Activated gamma-delta T cell treated with Interleukin-2 at 50 U/mL for 16 hours (primary cell): Measurements from ENCODE around the gene DAW1.
"Not testable (repeated sequence)": the region's sequence is repeated elsewhere in the genome, so short reads cannot be mapped to it uniquely, and the experiment has no call there.

Experiments used
- DNase-seq: peaks from one replicate; pipeline ENCODE4 v3.0.0-alpha.2; 2020

The DAW1 gene

DNA sequence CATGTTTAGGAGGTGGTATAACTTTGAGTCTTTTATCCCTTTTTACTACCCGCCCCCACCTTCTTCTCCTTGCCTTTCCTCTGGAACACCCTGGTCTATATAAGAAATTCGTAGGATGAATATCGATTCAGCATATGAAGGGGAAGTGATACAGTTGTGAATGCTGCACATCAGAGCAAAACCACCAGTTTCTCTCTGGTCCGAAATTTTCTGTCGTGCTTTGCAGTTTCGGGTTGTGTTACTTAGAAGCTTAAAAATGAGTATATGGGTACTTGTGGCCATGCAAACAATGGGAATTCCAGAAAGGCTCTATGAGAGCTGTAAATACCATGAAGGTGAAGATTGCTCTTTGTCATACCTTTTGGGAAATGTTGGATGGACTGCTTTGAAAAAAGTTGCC, 60.6 kb downstream of the DAW1 start:
- DNase-seq, result no peak

DNA sequence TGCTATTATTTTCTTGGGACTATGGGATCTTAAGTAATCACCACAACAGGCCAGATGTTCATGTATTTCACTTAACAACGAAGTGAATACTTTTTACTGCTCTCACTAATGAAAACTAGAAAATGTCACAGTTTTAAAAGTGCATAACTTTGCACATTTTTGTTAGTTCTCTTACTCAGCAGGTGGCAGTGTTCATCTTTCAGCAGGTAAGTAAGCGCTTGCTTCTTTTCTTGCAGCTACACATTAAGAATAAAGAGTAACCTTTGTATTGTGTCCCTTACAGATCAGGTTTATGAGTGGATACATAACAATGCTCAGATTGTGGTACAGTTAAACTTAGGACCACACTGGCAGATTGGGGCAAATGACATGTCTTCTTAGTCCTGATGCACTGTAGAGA, 61.0 kb downstream of the DAW1 start:
- DNase-seq, result no peak

GRCh38 chr2:227933884-227934283, 62.5 kb downstream of the DAW1 start:
- DNase-seq, result no peak

- not testable (repeated sequence) for DNase-seq
These were observed 64.8 kb downstream of the DAW1 start for GRCh38 chr2:227936249-227936648.

DNA sequence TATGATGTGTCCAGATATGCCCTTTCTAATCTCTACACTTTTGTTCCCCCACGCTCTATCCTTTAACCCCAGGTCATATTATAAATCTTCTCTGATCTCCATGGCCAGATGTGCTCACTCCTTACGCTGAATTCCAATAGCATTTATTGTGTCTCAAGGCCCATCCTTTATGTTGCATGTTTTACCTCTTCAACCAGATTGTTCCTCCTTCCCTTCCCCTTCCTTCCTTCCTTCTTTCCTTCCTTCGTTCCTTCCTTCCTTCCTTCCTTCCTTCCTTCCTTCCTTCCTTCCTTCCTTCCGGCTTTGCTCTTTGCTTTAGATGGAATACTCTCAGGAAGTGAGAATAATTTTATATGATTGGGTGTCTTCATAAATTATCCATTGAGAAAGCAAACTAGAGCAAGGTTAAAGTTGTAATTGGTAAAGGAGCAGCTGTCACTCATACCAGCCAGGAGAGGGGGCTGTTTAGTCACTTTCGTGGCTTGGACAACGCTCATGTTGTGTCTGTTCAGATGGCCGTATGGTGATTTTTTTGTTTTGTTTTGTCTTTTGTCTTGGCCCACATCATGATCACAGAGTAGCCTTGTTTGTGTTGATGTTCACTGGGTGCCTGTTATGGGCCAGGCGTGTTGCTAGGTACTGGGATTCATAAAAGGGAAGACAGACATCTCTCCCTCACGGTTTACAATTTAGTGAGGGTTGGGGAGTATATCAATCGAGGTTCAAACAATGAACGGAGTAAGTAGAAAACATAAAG, 68.0 kb downstream of the DAW1 start:
- DNase-seq, result no peak

- DNase-seq, result no peak
These were observed 70.6 kb downstream of the DAW1 start for GRCh38 chr2:227942021-227942420.

GRCh38 chr2:227942965-227943364, 71.5 kb downstream of the DAW1 start:
- DNase-seq, result no peak

- no peak for DNase-seq
These were observed 88.9 kb downstream of the DAW1 start for GRCh38 chr2:227960317-227960716.

GRCh38 chr2:227971619-227972230, 100.3 kb downstream of the DAW1 start:
- DNase-seq, result no peak

- DNase-seq, result no peak
These were observed 101.8 kb downstream of the DAW1 start for GRCh38 chr2:227973241-227973640.
